ENCODE data around the gene USP3.
"Not testable (repeated sequence)": the region's sequence is repeated elsewhere in the genome, so short reads cannot be mapped to it uniquely, and the experiment has no call there.

Gene USP3

GRCh38 chr15:63476229-63476632 is 28.2 kb upstream of the USP3 start:
- DNase-seq (ENCODE audit: low read depth) = no peak

- DNase-seq (ENCODE audit: low read depth) = no peak
Observed at GRCh38 chr15:63478243-63478642, 26.1 kb upstream of the USP3 start.

- DNase-seq (ENCODE audit: low read depth) = no peak
Observed at GRCh38 chr15:63480441-63480821, 24.0 kb upstream of the USP3 start.

GRCh38 chr15:63481105-63481810 is 23.1 kb upstream of the USP3 start:
- DNase-seq (ENCODE audit: low read depth) = no peak

- no peak for DNase-seq (ENCODE audit: low read depth)
Observed at GRCh38 chr15:63482874-63483323, 21.5 kb upstream of the USP3 start.

GRCh38 chr15:63483521-63484371 is 20.6 kb upstream of the USP3 start:
- DNase-seq (ENCODE audit: low read depth) = no peak

GRCh38 chr15:63484433-63485186 is 19.8 kb upstream of the USP3 start:
- no peak for DNase-seq (ENCODE audit: low read depth)

- peak; percentile 76 for DNase-seq (ENCODE audit: low read depth)
Observed at GRCh38 chr15:63487076-63487757, 17.2 kb upstream of the USP3 start.

- not testable (repeated sequence) for DNase-seq (ENCODE audit: low read depth)
Observed at GRCh38 chr15:63487758-63488397, 16.5 kb upstream of the USP3 start.

- no peak for DNase-seq (ENCODE audit: low read depth)
Observed at GRCh38 chr15:63488398-63488960, 15.9 kb upstream of the USP3 start.

GRCh38 chr15:63489352-63489751 is 15.0 kb upstream of the USP3 start:
- no peak for DNase-seq (ENCODE audit: low read depth)

GRCh38 chr15:63490345-63491034 is 13.9 kb upstream of the USP3 start:
- DNase-seq (ENCODE audit: low read depth) = no peak

GRCh38 chr15:63491116-63491827 is 13.1 kb upstream of the USP3 start:
- no peak for DNase-seq (ENCODE audit: low read depth)

GRCh38 chr15:63491979-63492378 is 12.4 kb upstream of the USP3 start:
- DNase-seq (ENCODE audit: low read depth) = no peak

- DNase-seq (ENCODE audit: low read depth) = no peak
Observed at GRCh38 chr15:63492541-63493077, 11.8 kb upstream of the USP3 start.

GRCh38 chr15:63493436-63493835 is 11.0 kb upstream of the USP3 start:
- no peak for DNase-seq (ENCODE audit: low read depth)

- DNase-seq (ENCODE audit: low read depth) = no peak
Observed at GRCh38 chr15:63494408-63494807, 10.0 kb upstream of the USP3 start.

GRCh38 chr15:63495343-63495742 is 9.1 kb upstream of the USP3 start:
- DNase-seq (ENCODE audit: low read depth) = no peak

- DNase-seq (ENCODE audit: low read depth) = no peak
Observed at GRCh38 chr15:63495780-63496488, 8.5 kb upstream of the USP3 start.
